Thoracic aorta (tissue), 2 donors: ENCODE results near the gene EIF4A3. TPM values are rescaled to one million over a fixed set of nuclear protein-coding genes. Genes with fewer than 3 reads are reported as not detected.

Experiments used
- ATAC-seq: fragments of 150-250 bp; one replicate; pipeline ENCODE4 v1.8.0; 2017; ENCODE audit warnings: low read depth; ENCODE audit not compliant: insufficient number of reproducible peaks, low FRiP score
- DNase-seq: peaks from one replicate; pipeline ENCODE4 v3.0.0-alpha.2; 2020; ENCODE audit warnings: low spot score
- H3K27ac ChIP-seq, 2 donors: fragments of 200-600 bp; sonication (generic); 1 replicate in 1 of 2; 2 replicates in 1 of 2; pipeline ENCODE4 v1.5.1; 2016; ENCODE audit warnings: mild to moderate bottlenecking in 2 of 2, moderate library complexity in 2 of 2
- H3K27me3 ChIP-seq: fragments of 200-600 bp; sonication (generic); replicated peaks from 2 replicates; pipeline ENCODE4 v1.6.0; 2016; ENCODE audit warnings: mild to moderate bottlenecking; ENCODE audit not compliant: insufficient read depth
- H3K36me3 ChIP-seq: fragments of 200-600 bp; sonication (generic); one replicate; pipeline ENCODE4 v1.5.1; 2016
- H3K4me1 ChIP-seq, 2 donors: fragments of 200-600 bp; sonication (generic); 1 replicate in 1 of 2; 2 replicates in 1 of 2; pipeline versions ENCODE4 v1.5.1 to v1.6.0; 2016; ENCODE audit warnings: low read depth in 2 of 2, mild to moderate bottlenecking in 1 of 2; ENCODE audit not compliant: control insufficient read depth in 1 of 2
- H3K4me3 ChIP-seq: fragments of 200-600 bp; sonication (generic); 2 replicates; pipeline ENCODE4 v1.5.1; 2016; ENCODE audit warnings: mild to moderate bottlenecking
- H3K9me3 ChIP-seq: fragments of 200-600 bp; sonication (generic); 2 replicates; pipeline ENCODE4 v1.5.1; 2016
- total RNA-seq, 2 donors: library from RNA; depleted of rRNA; stranded (reverse); fragments of >200 nt; gene quantifications; one replicate each; pipeline versions ENCODE4 v1.1.0 to v1.2.3, GENCODE V29; 2016
- TF ChIP-seq, protein P1 (sequence below): fragments of 200-600 bp; sonication (generic); IDR thresholded peaks from one replicate; pipeline ENCODE4 v1.5.1; 2019; ENCODE audit warnings: antibody characterized with exemption

EIF4A3 gene
- total RNA-seq, 2 donors from 2014 or later, result 32.6 to 39.4 TPM

- no peak overlapping the region for H3K4me3 ChIP-seq
- H3K9me3 ChIP-seq, result no peaks in the 10 kb centered on the region
- H3K27me3 ChIP-seq, result no peaks in the 10 kb centered on the region
- no peaks in the 10 kb centered on the region for H3K4me1 ChIP-seq
- TF ChIP-seq, protein P1, sequence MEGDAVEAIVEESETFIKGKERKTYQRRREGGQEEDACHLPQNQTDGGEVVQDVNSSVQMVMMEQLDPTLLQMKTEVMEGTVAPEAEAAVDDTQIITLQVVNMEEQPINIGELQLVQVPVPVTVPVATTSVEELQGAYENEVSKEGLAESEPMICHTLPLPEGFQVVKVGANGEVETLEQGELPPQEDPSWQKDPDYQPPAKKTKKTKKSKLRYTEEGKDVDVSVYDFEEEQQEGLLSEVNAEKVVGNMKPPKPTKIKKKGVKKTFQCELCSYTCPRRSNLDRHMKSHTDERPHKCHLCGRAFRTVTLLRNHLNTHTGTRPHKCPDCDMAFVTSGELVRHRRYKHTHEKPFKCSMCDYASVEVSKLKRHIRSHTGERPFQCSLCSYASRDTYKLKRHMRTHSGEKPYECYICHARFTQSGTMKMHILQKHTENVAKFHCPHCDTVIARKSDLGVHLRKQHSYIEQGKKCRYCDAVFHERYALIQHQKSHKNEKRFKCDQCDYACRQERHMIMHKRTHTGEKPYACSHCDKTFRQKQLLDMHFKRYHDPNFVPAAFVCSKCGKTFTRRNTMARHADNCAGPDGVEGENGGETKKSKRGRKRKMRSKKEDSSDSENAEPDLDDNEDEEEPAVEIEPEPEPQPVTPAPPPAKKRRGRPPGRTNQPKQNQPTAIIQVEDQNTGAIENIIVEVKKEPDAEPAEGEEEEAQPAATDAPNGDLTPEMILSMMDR, result no peak
- no peaks in the 10 kb centered on the region for H3K36me3 ChIP-seq
- H3K27ac ChIP-seq, result no peak overlapping the region
- DNase-seq (no peak), ATAC-seq (no peak)
These were observed 37.0 kb downstream of the EIF4A3 start for GRCh38 chr17:80109713-80110446.

DNA sequence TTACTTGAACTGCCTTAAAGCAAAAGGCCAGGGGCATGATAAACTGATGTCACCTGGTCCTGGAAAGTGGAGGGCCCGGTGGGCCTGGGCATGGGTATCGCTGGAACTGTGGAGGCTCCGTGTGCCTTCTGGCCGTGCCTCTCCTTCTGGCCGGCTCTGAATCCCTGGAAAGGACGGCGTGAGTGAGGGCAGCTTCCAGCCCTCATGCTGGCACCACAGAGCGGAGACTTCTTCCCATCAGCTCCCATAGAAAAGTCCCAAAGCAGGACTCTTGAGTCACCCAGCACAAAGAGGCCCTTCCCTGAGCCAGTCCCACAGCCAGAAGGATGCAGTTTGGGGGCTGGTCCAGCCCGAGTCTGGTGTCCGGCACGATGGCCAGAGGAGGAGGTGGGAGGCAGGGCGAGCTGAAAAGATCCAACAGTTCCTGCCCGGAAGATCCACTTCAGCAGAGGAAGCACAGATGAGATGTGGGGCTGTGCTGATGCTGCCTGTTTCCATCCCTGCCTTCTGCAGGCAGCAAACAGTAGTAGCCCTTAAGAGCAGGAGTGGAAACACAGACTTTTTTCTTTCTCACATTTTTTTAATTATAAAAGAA, 37.8 kb downstream of the EIF4A3 start:
- DNase-seq (no peak), ATAC-seq (no peak)
- H3K4me3 ChIP-seq, result no peak overlapping the region
- TF ChIP-seq, protein P1, result no peak
- no peak overlapping the region for H3K27ac ChIP-seq
- H3K36me3 ChIP-seq, result no peaks in the 10 kb centered on the region
- H3K9me3 ChIP-seq, result no peaks in the 10 kb centered on the region
- no peaks in the 10 kb centered on the region for H3K27me3 ChIP-seq
- no peaks in the 10 kb centered on the region for H3K4me1 ChIP-seq

- TF ChIP-seq, protein P1, result no peak
- H3K9me3 ChIP-seq, result no peaks in the 10 kb centered on the region
- ATAC-seq, result no peak
These were observed 38.6 kb downstream of the EIF4A3 start for GRCh38 chr17:80108036-80108971.

GRCh38 chr17:80107231-80108021, 39.5 kb downstream of the EIF4A3 start:
- Histone ChIP-seq H3K4me3 (no peak overlapping the region), H3K27me3 (no peaks in the 10 kb centered on the region), H3K9me3 (no peaks in the 10 kb centered on the region), H3K27ac (no peak overlapping the region), H3K4me1 (peaks cover 0 to 3% of the 10 kb centered on the region in 2 donors), H3K36me3 (no peaks in the 10 kb centered on the region)
- no peak for DNase-seq
- ATAC-seq, result no peak
- TF ChIP-seq, protein P1, result no peak

More at GRCh38 chr17:80108036-80108971, 38.6 kb downstream of the EIF4A3 start:
- Histone ChIP-seq H3K27me3 (no peaks in the 10 kb centered on the region), H3K27ac (no peak overlapping the region), H3K4me3 (no peak overlapping the region), H3K36me3 (no peaks in the 10 kb centered on the region), H3K4me1 (no peaks in the 10 kb centered on the region)
- no peak for DNase-seq
